Thyroid gland (tissue), 4 donors: Measurements from ENCODE around the gene MAML3. TPM values are rescaled to one million over a fixed set of nuclear protein-coding genes. Genes with fewer than 3 reads are reported as not detected.

Source experiments
- DNase-seq, 2 donors: peaks; one replicate each; pipeline ENCODE4 v3.0.0-alpha.2; 2019
- H3K27ac ChIP-seq, 3 donors: fragments of 200-600 bp; sonication (generic); 1 replicate in 2 of 3; 2 replicates in 1 of 3; pipeline ENCODE4 v1.5.1; 2016 to 2019; ENCODE audit warnings: mild to moderate bottlenecking in 1 of 3, moderate library complexity in 1 of 3
- H3K27me3 ChIP-seq: fragments of 200-600 bp; sonication (generic); one replicate; pipeline ENCODE4 v1.5.1; 2019
- H3K36me3 ChIP-seq, 2 donors: fragments of 200-600 bp; sonication (generic); one replicate each; pipeline ENCODE4 v1.5.1; 2016 to 2019
- H3K4me1 ChIP-seq, 2 donors: fragments of 200-600 bp; sonication (generic); one replicate each; pipeline ENCODE4 v1.5.1; 2017 to 2019
- H3K4me3 ChIP-seq, 3 donors: fragments of 200-600 bp; sonication (generic); replicated peaks in 1 of 3; 1 replicate in 2 of 3; 2 replicates in 1 of 3; pipeline ENCODE4 v1.5.1; 2016; ENCODE audit warnings: mild to moderate bottlenecking in 1 of 3
- H3K9me3 ChIP-seq: fragments of 200-600 bp; sonication (generic); one replicate; pipeline ENCODE4 v1.5.1; 2017
- POLR2A ChIP-seq, 2 donors: fragments of 450-650 bp; IDR thresholded peaks; one replicate each; pipeline ENCODE4 v1.6.1; 2017; ENCODE audit warnings: antibody characterized with exemption in 2 of 2, mild to moderate bottlenecking in 2 of 2, moderate library complexity in 1 of 2
- WGBS, 2 donors: methylation state at CpG; one replicate each; pipeline ENCODE4 v1.1.5; 2017; 5-methylcytosine and 5-hydroxymethylcytosine counted together
- intact Hi-C: fragments of 100-400 bp; cut with DNase I; formaldehyde crosslinking; loops from one replicate; pipeline ENCODE4 v1.15.1; 2023
- total RNA-seq, 4 donors: library from RNA; depleted of rRNA; stranded (reverse); fragments of >200 nt; gene quantifications; one replicate each; pipeline ENCODE4 v1.2.3, GENCODE V29; 2016
- TF ChIP-seq, protein P1 (sequence below), 6 experiments: fragments of 200-600 bp in 3 of 6; fragments of 450-650 bp in 3 of 6; sonication (generic) in 3 of 6; IDR thresholded peaks; one replicate each; pipeline ENCODE4 v1.5.1; 2016 to 2019; ENCODE audit warnings: antibody characterized with exemption in 6 of 6, mild to moderate bottlenecking in 2 of 6, inconsistent platforms in 1 of 6, moderate library complexity in 1 of 6

The MAML3 gene
- total RNA-seq, 4 donors from 2014 or later, result 5.7 to 14.1 (median 11.4) TPM

DNA sequence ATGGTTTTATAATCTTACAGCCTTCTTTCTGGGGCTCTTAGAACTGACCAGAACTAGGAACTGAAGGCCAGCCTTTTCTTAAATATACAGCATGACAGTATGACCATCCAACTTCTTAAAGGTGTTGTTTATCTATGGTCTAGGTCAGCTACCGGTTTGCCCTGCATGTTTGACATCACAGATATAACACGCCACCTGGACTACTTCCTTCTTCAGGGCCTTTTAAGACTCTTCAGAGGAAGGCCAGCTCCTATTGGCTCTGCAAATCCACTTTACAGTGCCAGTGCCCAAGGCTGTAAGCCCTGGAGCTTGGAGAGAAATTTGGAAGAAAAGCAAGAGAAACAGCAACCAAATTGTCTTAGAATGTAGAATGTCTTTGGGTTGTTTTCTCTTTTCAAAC, 302.9 kb downstream of the MAML3 start:
- TF ChIP-seq, protein P1, sequence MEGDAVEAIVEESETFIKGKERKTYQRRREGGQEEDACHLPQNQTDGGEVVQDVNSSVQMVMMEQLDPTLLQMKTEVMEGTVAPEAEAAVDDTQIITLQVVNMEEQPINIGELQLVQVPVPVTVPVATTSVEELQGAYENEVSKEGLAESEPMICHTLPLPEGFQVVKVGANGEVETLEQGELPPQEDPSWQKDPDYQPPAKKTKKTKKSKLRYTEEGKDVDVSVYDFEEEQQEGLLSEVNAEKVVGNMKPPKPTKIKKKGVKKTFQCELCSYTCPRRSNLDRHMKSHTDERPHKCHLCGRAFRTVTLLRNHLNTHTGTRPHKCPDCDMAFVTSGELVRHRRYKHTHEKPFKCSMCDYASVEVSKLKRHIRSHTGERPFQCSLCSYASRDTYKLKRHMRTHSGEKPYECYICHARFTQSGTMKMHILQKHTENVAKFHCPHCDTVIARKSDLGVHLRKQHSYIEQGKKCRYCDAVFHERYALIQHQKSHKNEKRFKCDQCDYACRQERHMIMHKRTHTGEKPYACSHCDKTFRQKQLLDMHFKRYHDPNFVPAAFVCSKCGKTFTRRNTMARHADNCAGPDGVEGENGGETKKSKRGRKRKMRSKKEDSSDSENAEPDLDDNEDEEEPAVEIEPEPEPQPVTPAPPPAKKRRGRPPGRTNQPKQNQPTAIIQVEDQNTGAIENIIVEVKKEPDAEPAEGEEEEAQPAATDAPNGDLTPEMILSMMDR (IDR thresholded peaks at IDR 0.05), result no peak
- TF ChIP-seq POLR2A (IDR thresholded peaks at IDR 0.05), result no peak
- whole genome bisulfite sequencing, 2 donors, result 77 to 89% methylated on average over 2 of the region's 2 CpGs
- Histone ChIP-seq H3K4me3 (no peak overlapping the region), H3K9me3 (no peaks in the 10 kb centered on the region), H3K27me3 (no peaks in the 10 kb centered on the region), H3K36me3 (no peaks in the 10 kb centered on the region), H3K27ac (no peak overlapping the region), H3K4me1 (peaks cover 0 to 4% of the 10 kb centered on the region in 2 donors)
- intact Hi-C loops, result no loop called here
- no peak for DNase-seq

DNA sequence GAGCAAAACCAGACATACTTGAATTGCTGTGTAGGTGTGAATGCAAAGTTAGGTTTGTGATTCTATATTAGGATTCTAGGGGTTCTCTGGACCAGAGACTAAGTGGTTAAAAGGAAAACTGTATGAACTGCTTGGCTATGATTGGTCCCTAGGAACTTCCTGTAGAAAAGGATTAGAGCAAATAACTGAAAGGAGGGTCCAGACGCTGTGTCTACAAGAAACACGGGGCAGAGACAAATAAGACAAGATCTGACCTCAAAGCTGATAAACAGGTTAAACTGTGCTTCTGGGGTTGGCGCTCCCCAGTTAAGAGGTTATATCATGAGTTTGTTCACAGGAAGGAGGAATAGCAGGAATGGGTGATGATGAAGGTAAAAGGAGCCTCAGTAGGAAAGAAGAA, 304.8 kb downstream of the MAML3 start:
- no peak for TF ChIP-seq POLR2A (IDR thresholded peaks at IDR 0.05)
- TF ChIP-seq, protein P1 (IDR thresholded peaks at IDR 0.05), result no peak
- no peaks in the 10 kb centered on the region for H3K36me3 ChIP-seq
- intact Hi-C loops, result no loop called here
- H3K27ac ChIP-seq, result no peak overlapping the region
- no peak overlapping the region for H3K4me3 ChIP-seq
- no peaks in the 10 kb centered on the region for H3K27me3 ChIP-seq
- H3K4me1 ChIP-seq, result peaks cover 0 to 4% of the 10 kb centered on the region in 2 donors
- 65 to 68% methylated on average over 3 of the region's 3 CpGs for WGBS, 2 donors
- no peaks in the 10 kb centered on the region for H3K9me3 ChIP-seq
- no peak for DNase-seq

DNA sequence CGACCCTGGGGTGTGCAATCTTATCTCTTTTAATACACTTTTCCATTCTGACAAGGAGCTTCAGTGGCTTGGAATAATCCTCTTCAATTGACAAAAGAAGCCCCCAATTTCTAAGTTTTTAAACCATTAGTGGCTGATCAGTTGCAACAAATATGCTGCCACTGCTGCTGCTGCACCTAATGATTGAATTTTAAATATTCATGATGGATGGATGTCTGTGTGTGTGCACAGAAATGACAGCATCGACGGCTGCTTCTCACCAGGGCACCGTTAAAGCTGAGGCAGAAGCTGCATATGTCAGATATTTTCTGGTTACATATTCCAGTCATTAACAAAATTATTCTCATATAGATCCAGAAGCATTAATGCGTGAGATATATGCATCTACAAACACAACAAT, 306.0 kb downstream of the MAML3 start:
- H3K27ac ChIP-seq, result no peak overlapping the region
- no peak for DNase-seq
- TF ChIP-seq, protein P1 (IDR thresholded peaks at IDR 0.05), result no peak
- no peak for TF ChIP-seq POLR2A (IDR thresholded peaks at IDR 0.05)
- no peaks in the 10 kb centered on the region for H3K36me3 ChIP-seq
- H3K9me3 ChIP-seq, result no peaks in the 10 kb centered on the region
- 87 to 94% methylated on average over 5 of the region's 5 CpGs for WGBS, 2 donors
- peaks cover 0 to 4% of the 10 kb centered on the region in 2 donors for H3K4me1 ChIP-seq
- no peaks in the 10 kb centered on the region for H3K27me3 ChIP-seq
- H3K4me3 ChIP-seq, result no peak overlapping the region
- intact Hi-C loops, result no loop called here

DNA sequence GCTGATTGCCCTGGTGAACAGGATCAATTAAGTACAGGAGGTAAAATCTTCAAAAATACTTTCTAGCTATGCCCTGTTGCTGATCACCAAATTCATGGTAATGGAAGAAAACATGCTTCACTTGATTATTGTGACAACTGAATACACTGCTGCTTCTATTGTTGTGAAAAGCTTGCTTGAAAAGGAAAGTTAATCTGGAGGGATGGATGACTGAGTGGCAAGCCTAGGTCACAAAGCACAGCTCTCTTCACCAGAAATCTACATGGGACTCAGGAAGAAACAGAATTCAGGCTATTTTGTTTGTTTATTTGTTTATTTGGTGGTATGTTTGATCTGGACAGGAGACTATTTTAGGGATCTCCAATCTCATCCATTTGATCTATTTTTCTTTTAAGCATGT, 306.4 kb downstream of the MAML3 start:
- H3K27ac ChIP-seq, result no peak overlapping the region
- no peaks in the 10 kb centered on the region for H3K36me3 ChIP-seq
- intact Hi-C loops, result no loop called here
- no peak overlapping the region for H3K4me3 ChIP-seq
- no peaks in the 10 kb centered on the region for H3K27me3 ChIP-seq
- peaks cover 0 to 4% of the 10 kb centered on the region in 2 donors for H3K4me1 ChIP-seq
- no peak for DNase-seq
- TF ChIP-seq, protein P1 (IDR thresholded peaks at IDR 0.05), result no peak
- no peak for TF ChIP-seq POLR2A (IDR thresholded peaks at IDR 0.05)
- H3K9me3 ChIP-seq, result no peaks in the 10 kb centered on the region

DNA sequence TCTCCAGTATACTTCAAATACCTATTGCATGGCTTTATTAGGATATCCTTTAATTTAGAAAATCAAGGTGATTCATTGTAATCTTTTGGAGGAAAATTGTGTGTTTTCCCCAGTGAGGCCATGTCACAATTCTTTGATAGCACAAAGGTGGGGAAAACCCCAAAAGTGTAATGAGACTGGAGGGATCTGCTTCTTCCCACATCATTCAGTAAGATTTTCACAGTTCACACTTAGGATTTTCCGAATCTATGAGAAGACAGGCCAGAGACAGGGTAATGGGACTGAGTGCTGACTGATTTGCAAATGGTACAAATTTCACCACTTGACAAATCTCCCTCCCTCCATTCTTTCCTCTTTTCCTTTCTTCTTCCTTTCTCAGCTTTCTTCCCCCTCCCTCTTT, 307.2 kb downstream of the MAML3 start:
- Histone ChIP-seq H3K4me1 (peaks cover 0 to 4% of the 10 kb centered on the region in 2 donors), H3K4me3 (no peak overlapping the region), H3K9me3 (no peaks in the 10 kb centered on the region), H3K36me3 (no peaks in the 10 kb centered on the region), H3K27ac (no peak overlapping the region), H3K27me3 (no peaks in the 10 kb centered on the region)
- intact Hi-C loops, result no loop called here
- WGBS, 2 donors, result 94% methylated on average over 1 of the region's 1 CpG
- TF ChIP-seq, protein P1 (IDR thresholded peaks at IDR 0.05), result no peak
- TF ChIP-seq POLR2A (IDR thresholded peaks at IDR 0.05), result no peak
- no peak for DNase-seq
